ENCODE results near the gene ADCY2. TPM values are rescaled to one million over a fixed set of nuclear protein-coding genes. Genes with fewer than 3 reads are reported as not detected.

ADCY2 gene
- polyA plus RNA-seq, 1 donor (not counting 4 experiments of a cell fraction or from before 2014, with no cell fraction given), result 0.13 TPM

DNA sequence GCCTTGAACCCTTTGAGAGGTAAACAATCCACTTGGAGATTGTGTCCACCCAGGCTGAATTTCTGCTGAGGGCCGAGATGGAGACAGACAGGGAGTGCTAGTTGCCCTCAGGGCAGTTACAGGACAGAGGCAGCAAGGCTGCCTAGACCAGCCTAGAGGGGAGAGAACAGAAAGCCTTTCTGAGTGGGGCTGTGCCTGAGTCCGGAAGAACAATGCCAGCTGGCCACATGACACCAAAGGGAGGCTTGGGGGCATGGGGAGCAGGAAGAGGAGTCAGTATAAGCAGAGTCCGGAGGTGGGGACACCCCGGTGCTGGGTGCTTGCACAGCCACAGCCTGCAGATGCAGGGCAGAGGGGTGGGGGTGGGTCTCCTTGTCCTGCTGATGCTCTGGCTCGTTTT is 309.3 kb downstream of the ADCY2 start:
- TF ChIP-seq, protein P1, sequence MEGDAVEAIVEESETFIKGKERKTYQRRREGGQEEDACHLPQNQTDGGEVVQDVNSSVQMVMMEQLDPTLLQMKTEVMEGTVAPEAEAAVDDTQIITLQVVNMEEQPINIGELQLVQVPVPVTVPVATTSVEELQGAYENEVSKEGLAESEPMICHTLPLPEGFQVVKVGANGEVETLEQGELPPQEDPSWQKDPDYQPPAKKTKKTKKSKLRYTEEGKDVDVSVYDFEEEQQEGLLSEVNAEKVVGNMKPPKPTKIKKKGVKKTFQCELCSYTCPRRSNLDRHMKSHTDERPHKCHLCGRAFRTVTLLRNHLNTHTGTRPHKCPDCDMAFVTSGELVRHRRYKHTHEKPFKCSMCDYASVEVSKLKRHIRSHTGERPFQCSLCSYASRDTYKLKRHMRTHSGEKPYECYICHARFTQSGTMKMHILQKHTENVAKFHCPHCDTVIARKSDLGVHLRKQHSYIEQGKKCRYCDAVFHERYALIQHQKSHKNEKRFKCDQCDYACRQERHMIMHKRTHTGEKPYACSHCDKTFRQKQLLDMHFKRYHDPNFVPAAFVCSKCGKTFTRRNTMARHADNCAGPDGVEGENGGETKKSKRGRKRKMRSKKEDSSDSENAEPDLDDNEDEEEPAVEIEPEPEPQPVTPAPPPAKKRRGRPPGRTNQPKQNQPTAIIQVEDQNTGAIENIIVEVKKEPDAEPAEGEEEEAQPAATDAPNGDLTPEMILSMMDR (optimal IDR thresholded peaks at IDR 0.05 in 1 of 3, IDR thresholded peaks at IDR 0.05 in 1 of 3, conservative IDR thresholded peaks at IDR 0.05 in 1 of 3; ENCODE audit: extremely low read depth in 1 of 3, insufficient read depth in 2 of 3, low read length in 3 of 3), result no peak
- TF ChIP-seq EZH2 (IDR thresholded peaks at IDR 0.05; ENCODE audit: low read length), result no peak
- H3K36me3 ChIP-seq (ENCODE audit: control insufficient read depth in 2 of 2, extremely low read depth in 1 of 2, insufficient read depth in 2 of 2, low read length in 2 of 2), result no peaks in the 10 kb centered on the region
- H2AFZ ChIP-seq (ENCODE audit: control insufficient read depth, low read length), result no peak overlapping the region
- H3K27me3 ChIP-seq (ENCODE audit: control insufficient read depth, extremely low read depth, insufficient read depth, low read length), result no peaks in the 10 kb centered on the region
- no peak overlapping the region for H3K4me2 ChIP-seq (ENCODE audit: control insufficient read depth, extremely low read depth, insufficient read depth, low read depth, low read length)
- no peak overlapping the region for H3K4me3 ChIP-seq (ENCODE audit: control insufficient read depth in 2 of 3, extremely low read depth in 1 of 3, insufficient read depth in 2 of 3, low read depth in 1 of 3, low read length in 3 of 3)
- no peak for DNase-seq (ENCODE audit: low read depth, low spot score)
- no peak for FAIRE-seq
- H3K9me3 ChIP-seq (ENCODE audit: control insufficient read depth, low read depth, low read length), result no peaks in the 10 kb centered on the region
- H3K27ac ChIP-seq (ENCODE audit: control insufficient read depth, insufficient read depth, low read length), result no peak overlapping the region
- H4K20me1 ChIP-seq (ENCODE audit: control insufficient read depth, extremely low read depth, insufficient read depth, low read length), result no peaks in the 10 kb centered on the region
- no peaks in the 10 kb centered on the region for H3K4me1 ChIP-seq (ENCODE audit: control insufficient read depth, extremely low read depth, insufficient read depth, low read length)
- H3K79me2 ChIP-seq (ENCODE audit: control insufficient read depth, insufficient read depth, low read length), result no peaks in the 10 kb centered on the region
- H3K9ac ChIP-seq (ENCODE audit: control insufficient read depth, extremely low read depth, insufficient read depth, low read length), result no peak overlapping the region
- dilution Hi-C loops (cut with MboI; ENCODE audit: extremely low pct_ligation_motif_present, low sequenced_read_pairs), result no loop called here
- H3K9me1 ChIP-seq (ENCODE audit: control insufficient read depth, extremely low read depth, insufficient read depth, low read length), result no peaks in the 10 kb centered on the region

DNA sequence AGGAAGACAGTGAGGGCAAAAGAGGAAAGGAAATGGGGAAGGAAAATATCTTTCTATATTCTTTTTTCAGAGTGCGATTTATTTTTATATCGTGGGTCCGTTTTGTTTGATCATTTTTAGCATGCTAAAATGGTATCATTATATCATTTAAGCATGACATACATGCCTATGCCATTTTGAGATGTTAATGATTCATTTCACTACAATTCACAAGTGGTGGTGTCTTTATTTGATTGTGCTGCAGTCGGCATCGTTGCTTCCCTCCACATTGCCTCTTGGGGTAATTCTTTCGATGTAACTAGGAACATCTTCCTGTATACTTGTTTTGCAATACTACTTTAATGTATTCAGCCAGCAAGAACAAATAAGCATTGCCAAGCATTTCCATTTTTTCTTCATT is 309.8 kb downstream of the ADCY2 start:
- FAIRE-seq (no peak), DNase-seq (ENCODE audit: low read depth, low spot score) (no peak)
- H3K36me3 ChIP-seq (ENCODE audit: control insufficient read depth in 2 of 2, extremely low read depth in 1 of 2, insufficient read depth in 2 of 2, low read length in 2 of 2), result no peaks in the 10 kb centered on the region
- dilution Hi-C loops (cut with MboI; ENCODE audit: extremely low pct_ligation_motif_present, low sequenced_read_pairs), result no loop called here
- no peak overlapping the region for H3K27ac ChIP-seq (ENCODE audit: control insufficient read depth, insufficient read depth, low read length)
- no peaks in the 10 kb centered on the region for H3K9me3 ChIP-seq (ENCODE audit: control insufficient read depth, low read depth, low read length)
- no peaks in the 10 kb centered on the region for H3K9me1 ChIP-seq (ENCODE audit: control insufficient read depth, extremely low read depth, insufficient read depth, low read length)
- no peaks in the 10 kb centered on the region for H3K4me1 ChIP-seq (ENCODE audit: control insufficient read depth, extremely low read depth, insufficient read depth, low read length)
- H4K20me1 ChIP-seq (ENCODE audit: control insufficient read depth, extremely low read depth, insufficient read depth, low read length), result no peaks in the 10 kb centered on the region
- H3K4me3 ChIP-seq (ENCODE audit: control insufficient read depth in 2 of 3, extremely low read depth in 1 of 3, insufficient read depth in 2 of 3, low read depth in 1 of 3, low read length in 3 of 3), result no peak overlapping the region
- TF ChIP-seq, protein P1 (optimal IDR thresholded peaks at IDR 0.05 in 1 of 3, IDR thresholded peaks at IDR 0.05 in 1 of 3, conservative IDR thresholded peaks at IDR 0.05 in 1 of 3; ENCODE audit: extremely low read depth in 1 of 3, insufficient read depth in 2 of 3, low read length in 3 of 3), result no peak
- TF ChIP-seq EZH2 (IDR thresholded peaks at IDR 0.05; ENCODE audit: low read length), result no peak
- no peaks in the 10 kb centered on the region for H3K79me2 ChIP-seq (ENCODE audit: control insufficient read depth, insufficient read depth, low read length)
- no peak overlapping the region for H3K9ac ChIP-seq (ENCODE audit: control insufficient read depth, extremely low read depth, insufficient read depth, low read length)
- no peak overlapping the region for H2AFZ ChIP-seq (ENCODE audit: control insufficient read depth, low read length)
- H3K27me3 ChIP-seq (ENCODE audit: control insufficient read depth, extremely low read depth, insufficient read depth, low read length), result no peaks in the 10 kb centered on the region
- no peak overlapping the region for H3K4me2 ChIP-seq (ENCODE audit: control insufficient read depth, extremely low read depth, insufficient read depth, low read depth, low read length)

Measured in keratinocyte (primary cell).